ENCODE results near the gene AFF4. TPM values are rescaled to one million over a fixed set of nuclear protein-coding genes. Genes with fewer than 3 reads are reported as not detected.

The AFF4 gene
- total and polyA plus RNA-seq, 9 of the 15 experiments (the other 6 are each of a cell fraction or from before 2014, with no cell fraction given), result 1.7 to 25.8 (median 17.9) TPM

DNA sequence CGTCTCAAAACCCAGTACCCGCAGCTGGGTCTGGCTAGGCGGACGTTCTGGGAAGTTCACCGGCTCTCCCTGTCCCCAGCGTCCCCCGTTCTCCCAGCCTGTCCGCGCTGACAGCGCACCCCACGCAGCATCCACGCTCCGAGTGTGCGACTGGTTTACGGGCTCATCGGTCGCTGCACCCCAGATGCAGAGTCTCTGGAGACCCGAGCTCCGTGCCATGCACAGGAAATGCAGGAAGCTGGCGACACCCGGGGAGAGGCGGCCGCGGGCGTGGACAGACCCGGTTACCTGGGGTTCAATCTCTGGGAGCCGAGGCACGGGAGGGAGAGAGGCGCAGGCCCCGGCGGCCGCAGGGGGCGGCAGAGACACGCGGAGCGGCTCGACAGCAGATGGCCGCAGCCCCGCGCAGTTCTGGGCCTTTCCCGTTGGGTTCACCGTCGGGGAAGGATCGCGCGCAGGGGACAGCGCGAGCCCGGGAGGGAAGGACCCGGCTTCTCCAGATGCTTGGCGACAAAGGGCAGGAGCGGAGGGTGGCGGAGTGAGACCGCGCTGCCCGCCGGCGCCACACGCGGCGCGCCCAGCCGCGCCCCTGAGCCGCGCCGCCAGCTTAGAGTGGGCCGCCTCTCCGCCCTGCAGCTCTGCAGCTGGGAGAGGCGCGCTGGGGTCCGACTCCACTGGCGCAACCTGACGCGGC lies 133.5 kb downstream of the AFF4 start (continued):
- TF ChIP-seq, protein P1, sequence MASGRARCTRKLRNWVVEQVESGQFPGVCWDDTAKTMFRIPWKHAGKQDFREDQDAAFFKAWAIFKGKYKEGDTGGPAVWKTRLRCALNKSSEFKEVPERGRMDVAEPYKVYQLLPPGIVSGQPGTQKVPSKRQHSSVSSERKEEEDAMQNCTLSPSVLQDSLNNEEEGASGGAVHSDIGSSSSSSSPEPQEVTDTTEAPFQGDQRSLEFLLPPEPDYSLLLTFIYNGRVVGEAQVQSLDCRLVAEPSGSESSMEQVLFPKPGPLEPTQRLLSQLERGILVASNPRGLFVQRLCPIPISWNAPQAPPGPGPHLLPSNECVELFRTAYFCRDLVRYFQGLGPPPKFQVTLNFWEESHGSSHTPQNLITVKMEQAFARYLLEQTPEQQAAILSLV (tag; IDR thresholded peaks at IDR 0.05), result no peak
- TF ChIP-seq HDAC2 (IDR thresholded peaks at IDR 0.05) (0 out of 2 replicates have a peak, but pooled peaks have one; percentile 39), TGIF2 (CRISPR knock-in tag; IDR thresholded peaks at IDR 0.05) (no peak), YY1 (IDR thresholded peaks at IDR 0.05; ENCODE audit: borderline replicate concordance in 1 of 3, control insufficient read depth in 1 of 3, extremely low read depth in 1 of 3, insufficient read depth in 3 of 3, insufficient read length in 1 of 3, insufficient replicate concordance in 2 of 3, low read depth in 1 of 3, low read length in 2 of 3) (peak; percentile 37 to 90 (median 79)), E2F3 (CRISPR knock-in tag; IDR thresholded peaks at IDR 0.05) (no peak), ZNF639 (CRISPR knock-in tag; conservative IDR thresholded peaks at IDR 0.05 in 1 of 2, IDR thresholded peaks at IDR 0.05 in 1 of 2) (no peak), NRF1 (conservative IDR thresholded peaks at IDR 0.05 in 1 of 2, IDR thresholded peaks at IDR 0.05 in 1 of 2) (peak; percentile 54 to 67), SREBF1 (IDR thresholded peaks at IDR 0.05; ENCODE audit: borderline replicate concordance, low read depth, low read length) (no peak), FOS (IDR thresholded peaks at IDR 0.05; ENCODE audit: extremely low read depth, insufficient read length) (no peak), GABPB1 (CRISPR knock-in tag; IDR thresholded peaks at IDR 0.05) (peak; percentile 62), EP400 (IDR thresholded peaks at IDR 0.05) (peak; percentile 64; the same call in 1 of the 2 replicates), RBFOX2 (IDR thresholded peaks at IDR 0.05; ENCODE audit: low read depth, low read length) (peak; percentile 85), USF2 (CRISPR knock-in tag; IDR thresholded peaks at IDR 0.05) (no peak)
- TF ChIP-seq, protein P2, sequence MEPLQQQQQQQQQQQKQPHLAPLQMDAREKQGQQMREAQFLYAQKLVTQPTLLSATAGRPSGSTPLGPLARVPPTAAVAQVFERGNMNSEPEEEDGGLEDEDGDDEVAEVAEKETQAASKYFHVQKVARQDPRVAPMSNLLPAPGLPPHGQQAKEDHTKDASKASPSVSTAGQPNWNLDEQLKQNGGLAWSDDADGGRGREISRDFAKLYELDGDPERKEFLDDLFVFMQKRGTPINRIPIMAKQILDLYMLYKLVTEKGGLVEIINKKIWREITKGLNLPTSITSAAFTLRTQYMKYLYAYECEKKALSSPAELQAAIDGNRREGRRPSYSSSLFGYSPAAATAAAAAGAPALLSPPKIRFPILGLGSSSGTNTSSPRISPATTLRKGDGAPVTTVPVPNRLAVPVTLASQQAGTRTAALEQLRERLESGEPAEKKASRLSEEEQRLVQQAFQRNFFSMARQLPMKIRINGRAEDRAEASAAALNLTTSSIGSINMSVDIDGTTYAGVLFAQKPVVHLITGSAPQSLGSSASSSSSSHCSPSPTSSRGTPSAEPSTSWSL (CRISPR knock-in tag; IDR thresholded peaks at IDR 0.05; ENCODE audit: borderline replicate concordance), result no peak
- TF ChIP-seq, protein P3, sequence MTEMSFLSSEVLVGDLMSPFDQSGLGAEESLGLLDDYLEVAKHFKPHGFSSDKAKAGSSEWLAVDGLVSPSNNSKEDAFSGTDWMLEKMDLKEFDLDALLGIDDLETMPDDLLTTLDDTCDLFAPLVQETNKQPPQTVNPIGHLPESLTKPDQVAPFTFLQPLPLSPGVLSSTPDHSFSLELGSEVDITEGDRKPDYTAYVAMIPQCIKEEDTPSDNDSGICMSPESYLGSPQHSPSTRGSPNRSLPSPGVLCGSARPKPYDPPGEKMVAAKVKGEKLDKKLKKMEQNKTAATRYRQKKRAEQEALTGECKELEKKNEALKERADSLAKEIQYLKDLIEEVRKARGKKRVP (CRISPR knock-in tag; IDR thresholded peaks at IDR 0.05), result no peak
- TF ChIP-seq, protein P4, sequence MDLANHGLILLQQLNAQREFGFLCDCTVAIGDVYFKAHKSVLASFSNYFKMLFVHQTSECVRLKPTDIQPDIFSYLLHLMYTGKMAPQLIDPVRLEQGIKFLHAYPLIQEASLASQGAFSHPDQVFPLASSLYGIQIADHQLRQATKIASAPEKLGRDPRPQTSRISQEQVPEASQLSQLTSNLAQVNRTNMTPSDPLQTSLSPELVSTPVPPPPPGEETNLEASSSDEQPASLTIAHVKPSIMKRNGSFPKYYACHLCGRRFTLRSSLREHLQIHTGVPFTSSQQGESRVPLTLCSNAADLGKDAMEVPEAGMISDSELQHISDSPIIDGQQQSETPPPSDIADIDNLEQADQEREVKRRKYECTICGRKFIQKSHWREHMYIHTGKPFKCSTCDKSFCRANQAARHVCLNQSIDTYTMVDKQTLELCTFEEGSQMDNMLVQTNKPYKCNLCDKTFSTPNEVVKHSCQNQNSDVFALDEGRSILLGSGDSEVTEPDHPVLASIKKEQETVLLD (IDR thresholded peaks at IDR 0.05), result 0 out of 2 replicates have a peak, but pooled peaks have one; percentile 21
- TF ChIP-seq, protein P5, sequence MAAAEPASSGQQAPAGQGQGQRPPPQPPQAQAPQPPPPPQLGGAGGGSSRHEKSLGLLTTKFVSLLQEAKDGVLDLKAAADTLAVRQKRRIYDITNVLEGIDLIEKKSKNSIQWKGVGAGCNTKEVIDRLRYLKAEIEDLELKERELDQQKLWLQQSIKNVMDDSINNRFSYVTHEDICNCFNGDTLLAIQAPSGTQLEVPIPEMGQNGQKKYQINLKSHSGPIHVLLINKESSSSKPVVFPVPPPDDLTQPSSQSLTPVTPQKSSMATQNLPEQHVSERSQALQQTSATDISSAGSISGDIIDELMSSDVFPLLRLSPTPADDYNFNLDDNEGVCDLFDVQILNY (CRISPR knock-in tag; IDR thresholded peaks at IDR 0.05), result 0 out of 2 replicates have a peak, but pooled peaks have one; percentile 88

Data from K562 (cell line).